AG20443 (cell line): ENCODE measurements around the gene SMIM43.
"Not testable (repeated sequence)": the region's sequence is repeated elsewhere in the genome, so short reads cannot be mapped to it uniquely, and the experiment has no call there.

Experiments
- DNase-seq: peaks from one replicate; pipeline ENCODE4 v3.0.0; 2012; ENCODE audit warnings: low spot score, mixed read lengths

SMIM43 gene

GRCh38 chr4:121783210-121783609, 18.2 kb upstream of the SMIM43 start:
- no peak for DNase-seq

DNA sequence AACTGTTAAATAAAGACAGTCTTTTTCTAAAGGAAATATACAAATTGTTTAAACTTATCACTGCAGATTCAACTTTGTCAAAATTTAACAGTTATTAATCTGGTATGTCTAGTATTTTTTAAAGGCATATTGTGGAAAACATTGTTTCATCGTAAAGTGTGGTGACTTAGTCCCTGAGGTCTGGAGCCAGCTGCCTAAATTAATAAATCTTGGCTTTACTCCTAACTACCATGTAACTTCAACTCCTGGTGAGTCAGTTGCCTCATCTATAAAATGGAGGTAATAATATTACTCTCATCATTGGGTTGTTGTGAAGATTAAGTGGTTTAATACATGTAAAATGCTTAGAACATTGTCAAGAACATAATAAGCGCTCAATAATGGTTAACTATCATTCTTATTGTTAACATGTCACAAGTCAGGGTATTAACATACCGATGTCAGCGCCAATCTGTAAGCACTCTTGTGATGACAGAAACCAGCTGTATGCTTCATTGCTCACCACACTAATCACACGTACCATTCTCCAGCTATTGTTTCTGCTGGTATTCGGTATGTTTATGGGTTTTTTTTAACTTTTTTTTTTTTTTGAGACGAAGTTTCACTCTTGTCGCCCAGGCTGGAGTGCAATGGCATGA, 14.1 kb upstream of the SMIM43 start:
- DNase-seq, result peak; percentile 46

- DNase-seq, result no peak
Measured at GRCh38 chr4:121777625-121778024, 12.7 kb upstream of the SMIM43 start.

GRCh38 chr4:121776610-121777401, 11.8 kb upstream of the SMIM43 start:
- no peak for DNase-seq

DNA sequence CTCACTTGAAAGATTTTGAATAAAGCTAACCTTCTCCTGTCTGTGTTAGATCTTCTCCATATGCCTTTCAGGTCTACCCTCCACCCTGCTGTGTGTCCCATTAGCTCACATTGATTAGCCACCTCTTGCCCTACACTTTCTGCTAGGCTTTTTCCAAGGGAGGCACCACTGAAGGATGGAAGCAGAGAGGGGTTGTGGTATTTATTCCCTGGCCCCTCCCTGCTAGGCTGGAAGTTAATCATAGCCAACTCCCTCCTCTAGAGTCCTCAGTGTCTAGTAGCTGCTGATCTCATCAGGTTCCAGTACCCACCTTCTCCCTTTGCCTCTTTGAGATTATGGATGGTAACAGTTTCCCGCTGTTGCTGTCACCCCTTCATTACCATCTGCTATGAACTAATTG, 8.9 kb upstream of the SMIM43 start:
- no peak for DNase-seq

GRCh38 chr4:121771869-121772268, 6.9 kb upstream of the SMIM43 start:
- no peak for DNase-seq

DNA sequence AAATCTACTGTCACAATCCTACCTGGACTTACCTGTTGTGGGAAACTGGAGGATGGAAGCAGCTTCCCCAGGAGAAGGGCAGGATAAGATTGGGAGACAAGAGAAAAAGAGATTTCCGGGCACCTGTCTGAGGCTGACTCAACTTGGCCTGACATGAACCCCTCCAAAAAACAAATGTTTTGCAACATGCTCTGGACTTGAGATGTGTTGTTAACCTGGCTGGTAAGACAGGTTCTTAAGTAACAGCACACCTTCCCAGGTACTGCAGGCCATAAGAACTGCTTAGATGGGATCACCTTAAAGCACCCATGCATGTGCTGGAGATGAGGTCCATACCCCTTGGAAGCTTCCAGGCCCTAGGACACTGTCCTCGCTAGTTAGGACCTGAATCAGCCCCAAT, 4.4 kb upstream of the SMIM43 start:
- DNase-seq, result no peak

DNA sequence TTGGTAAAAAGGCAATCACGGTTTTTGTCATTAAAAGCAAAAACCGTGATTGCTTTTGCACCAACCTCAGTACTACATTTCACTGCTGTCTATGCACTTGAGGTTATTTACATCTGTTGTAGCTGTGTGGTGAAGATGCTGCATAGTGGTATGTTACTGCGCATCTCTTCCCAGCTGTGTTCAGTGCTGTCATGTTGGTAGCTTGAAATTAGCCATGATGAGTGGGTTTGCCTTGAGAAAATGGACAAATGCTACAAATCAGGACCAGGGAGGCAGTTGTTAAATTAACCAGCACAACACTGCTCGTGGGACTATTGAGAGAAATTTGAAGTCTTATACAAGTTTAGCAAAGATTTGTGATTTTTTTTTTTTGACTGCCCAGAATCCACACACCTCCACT, 2.2 kb upstream of the SMIM43 start:
- DNase-seq, result no peak

GRCh38 chr4:121765971-121766538, 1.1 kb upstream of the SMIM43 start:
- DNase-seq, result no peak

GRCh38 chr4:121765368-121765705, 373 bp upstream of the SMIM43 start:
- no peak for DNase-seq

GRCh38 chr4:121764303-121764701, 662 bp downstream of the SMIM43 start:
- DNase-seq, result no peak

- no peak for DNase-seq
Measured at GRCh38 chr4:121760205-121760604, 4.8 kb downstream of the SMIM43 start.

DNA sequence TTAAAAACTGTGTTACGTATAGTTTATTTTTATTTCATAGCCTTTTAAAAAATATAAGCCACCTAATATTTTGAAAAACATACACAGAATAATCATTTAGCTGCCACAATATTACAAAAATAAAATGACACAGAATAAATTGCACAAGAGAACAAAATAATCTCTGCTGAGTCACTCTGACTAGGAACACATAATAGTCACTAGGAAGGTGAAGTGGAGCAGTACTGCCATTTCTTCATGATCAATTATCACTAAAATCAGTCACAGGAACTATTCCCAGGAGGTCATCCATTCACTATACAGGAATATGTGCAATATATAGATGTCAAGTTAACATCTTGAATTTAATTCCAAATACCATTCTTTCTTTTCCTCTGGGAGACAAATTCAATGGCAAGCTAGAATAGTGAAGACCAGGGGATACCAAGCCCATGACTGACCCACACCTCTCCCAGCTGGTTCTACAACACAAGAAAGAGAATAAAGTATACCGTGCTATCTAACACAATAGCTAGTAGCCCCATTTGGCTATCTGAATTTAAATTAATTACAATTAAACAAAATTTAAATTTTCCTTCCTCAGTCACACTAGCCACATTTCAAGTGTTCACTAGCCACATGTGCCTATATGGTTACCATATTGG, 5.9 kb downstream of the SMIM43 start:
- peak; percentile 27 for DNase-seq

- DNase-seq, result not testable (repeated sequence)
Measured at GRCh38 chr4:121752142-121752541, 12.8 kb downstream of the SMIM43 start.

DNA sequence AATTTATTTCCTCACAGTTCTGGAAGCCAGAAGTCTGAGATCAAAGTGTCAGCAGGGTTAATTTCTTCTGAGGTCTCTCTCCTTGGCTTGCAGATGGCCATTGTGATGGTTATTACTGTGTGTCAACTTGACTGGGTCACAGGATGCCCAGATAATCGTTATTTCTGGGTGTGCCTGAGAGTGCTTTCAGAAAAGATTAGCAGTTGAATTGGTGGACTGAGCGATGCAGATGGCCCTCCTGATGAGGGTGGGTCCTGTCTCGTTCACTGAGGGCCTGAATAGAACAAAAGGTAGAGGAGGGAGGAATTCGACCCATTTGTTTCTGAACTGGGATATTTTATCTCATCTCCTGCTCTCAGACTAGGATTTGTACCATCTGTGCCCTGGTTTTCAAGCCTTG, 15.7 kb downstream of the SMIM43 start:
- DNase-seq, result no peak

GRCh38 chr4:121742794-121743193, 22.2 kb downstream of the SMIM43 start:
- DNase-seq, result no peak

- DNase-seq, result no peak
Measured at GRCh38 chr4:121741751-121742150, 23.2 kb downstream of the SMIM43 start.

GRCh38 chr4:121740796-121741409, 24.1 kb downstream of the SMIM43 start:
- no peak for DNase-seq

- DNase-seq, result no peak
Measured at GRCh38 chr4:121739575-121739974, 25.4 kb downstream of the SMIM43 start.

- DNase-seq, result peak; percentile 14
Measured at GRCh38 chr4:121738780-121739535, 26.0 kb downstream of the SMIM43 start.

- DNase-seq, result no peak
Measured at GRCh38 chr4:121737846-121738554, 27.0 kb downstream of the SMIM43 start.
